Measurements from ENCODE around the gene PPDPF.

GRCh38 chr20:63543131-63543530 lies 22.6 kb downstream of the PPDPF start:
- no peak for TF ChIP-seq POLR2A (IDR thresholded peaks at IDR 0.05)
- TF ChIP-seq CTCF (IDR thresholded peaks at IDR 0.05), result no peak
